ENCODE results near the gene ARHGAP8.

The ARHGAP8 gene

DNA sequence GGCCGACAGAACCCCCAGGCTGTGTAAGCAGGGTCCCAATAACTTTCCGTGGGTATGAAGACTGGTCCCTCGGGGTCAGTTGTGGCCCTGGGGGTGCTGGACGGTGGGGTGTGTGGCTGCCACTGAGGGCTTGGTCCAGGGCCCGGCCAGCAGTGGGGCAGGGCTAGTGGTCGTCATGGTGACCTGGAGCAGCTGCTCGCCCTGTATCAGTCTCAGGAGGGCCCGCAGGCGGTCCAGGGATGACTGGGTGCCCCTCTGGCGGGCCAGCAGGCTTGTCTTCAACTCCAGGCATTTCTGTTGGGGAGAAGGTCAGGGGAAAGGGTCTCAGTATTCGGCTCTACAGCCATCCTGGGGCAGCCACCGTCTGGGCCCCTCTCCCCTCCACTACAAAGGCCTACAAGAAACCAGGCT is 130.6 kb downstream of the ARHGAP8 start:
- Histone ChIP-seq H3K27me3 (ENCODE audit: insufficient read depth, low read depth, severe bottlenecking) (no peaks in the 10 kb centered on the region), H3K9me3 (ENCODE audit: severe bottlenecking) (no peaks in the 10 kb centered on the region), H3K4me3 (ENCODE audit: low read depth, low read length) (no peak overlapping the region), H3K36me3 (peaks cover 43% of the 10 kb centered on the region), H3K27ac (no peak overlapping the region)
- DNase-seq, result no peak
- TF ChIP-seq, protein P1, sequence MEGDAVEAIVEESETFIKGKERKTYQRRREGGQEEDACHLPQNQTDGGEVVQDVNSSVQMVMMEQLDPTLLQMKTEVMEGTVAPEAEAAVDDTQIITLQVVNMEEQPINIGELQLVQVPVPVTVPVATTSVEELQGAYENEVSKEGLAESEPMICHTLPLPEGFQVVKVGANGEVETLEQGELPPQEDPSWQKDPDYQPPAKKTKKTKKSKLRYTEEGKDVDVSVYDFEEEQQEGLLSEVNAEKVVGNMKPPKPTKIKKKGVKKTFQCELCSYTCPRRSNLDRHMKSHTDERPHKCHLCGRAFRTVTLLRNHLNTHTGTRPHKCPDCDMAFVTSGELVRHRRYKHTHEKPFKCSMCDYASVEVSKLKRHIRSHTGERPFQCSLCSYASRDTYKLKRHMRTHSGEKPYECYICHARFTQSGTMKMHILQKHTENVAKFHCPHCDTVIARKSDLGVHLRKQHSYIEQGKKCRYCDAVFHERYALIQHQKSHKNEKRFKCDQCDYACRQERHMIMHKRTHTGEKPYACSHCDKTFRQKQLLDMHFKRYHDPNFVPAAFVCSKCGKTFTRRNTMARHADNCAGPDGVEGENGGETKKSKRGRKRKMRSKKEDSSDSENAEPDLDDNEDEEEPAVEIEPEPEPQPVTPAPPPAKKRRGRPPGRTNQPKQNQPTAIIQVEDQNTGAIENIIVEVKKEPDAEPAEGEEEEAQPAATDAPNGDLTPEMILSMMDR (IDR thresholded peaks at IDR 0.05; ENCODE audit: low read depth, low read length), result no peak

- TF ChIP-seq, protein P1 (IDR thresholded peaks at IDR 0.05; ENCODE audit: low read depth, low read length), result no peak
- Histone ChIP-seq H3K9me3 (ENCODE audit: severe bottlenecking) (no peaks in the 10 kb centered on the region), H3K27me3 (ENCODE audit: insufficient read depth, low read depth, severe bottlenecking) (no peaks in the 10 kb centered on the region), H3K4me3 (ENCODE audit: low read depth, low read length) (no peak overlapping the region), H3K27ac (no peak overlapping the region), H3K36me3 (peaks cover 49% of the 10 kb centered on the region)
- no peak for DNase-seq
Measured at GRCh38 chr22:44884562-44884961, 132.2 kb downstream of the ARHGAP8 start.

- no peaks in the 10 kb centered on the region for H3K27me3 ChIP-seq (ENCODE audit: insufficient read depth, low read depth, severe bottlenecking)
- TF ChIP-seq, protein P1 (IDR thresholded peaks at IDR 0.05; ENCODE audit: low read depth, low read length), result no peak
- no peaks in the 10 kb centered on the region for H3K9me3 ChIP-seq (ENCODE audit: severe bottlenecking)
- no peak for DNase-seq
- H3K36me3 ChIP-seq, result peaks cover 51% of the 10 kb centered on the region
- no peak overlapping the region for H3K27ac ChIP-seq
- no peak overlapping the region for H3K4me3 ChIP-seq (ENCODE audit: low read depth, low read length)
Measured at GRCh38 chr22:44884968-44885805, 132.8 kb downstream of the ARHGAP8 start.

GRCh38 chr22:44885806-44886360 is 133.5 kb downstream of the ARHGAP8 start:
- Histone ChIP-seq H3K27ac (no peak overlapping the region), H3K36me3 (peaks cover 58% of the 10 kb centered on the region), H3K27me3 (ENCODE audit: insufficient read depth, low read depth, severe bottlenecking) (no peaks in the 10 kb centered on the region), H3K4me3 (ENCODE audit: low read depth, low read length) (no peak overlapping the region), H3K9me3 (ENCODE audit: severe bottlenecking) (no peaks in the 10 kb centered on the region)
- DNase-seq, result no peak
- TF ChIP-seq, protein P1 (IDR thresholded peaks at IDR 0.05; ENCODE audit: low read depth, low read length), result no peak

DNA sequence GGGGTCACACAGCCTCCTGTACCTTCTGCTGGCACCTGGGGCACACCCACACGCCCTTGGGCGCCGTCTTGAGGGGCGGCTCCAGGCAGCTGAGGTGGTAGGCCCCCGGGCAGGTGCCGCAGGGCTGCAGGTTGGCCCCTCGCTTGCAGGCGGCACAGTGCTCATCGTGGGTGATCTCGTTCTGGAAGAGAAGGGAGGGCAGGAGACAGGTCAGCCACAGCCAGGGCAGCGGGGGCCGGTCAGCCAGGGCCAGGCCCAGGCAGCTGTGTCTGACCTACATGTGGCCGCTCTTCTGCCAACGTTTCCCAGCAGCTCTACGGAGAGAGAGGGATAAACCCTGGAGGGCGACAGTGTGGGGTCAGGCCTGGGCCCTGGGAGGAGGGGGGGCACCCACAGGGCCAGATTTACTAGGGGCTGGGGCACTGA is 135.6 kb downstream of the ARHGAP8 start:
- H3K9me3 ChIP-seq (ENCODE audit: severe bottlenecking), result no peaks in the 10 kb centered on the region
- no peak overlapping the region for H3K27ac ChIP-seq
- DNase-seq, result no peak
- H3K4me3 ChIP-seq (ENCODE audit: low read depth, low read length), result no peak overlapping the region
- H3K27me3 ChIP-seq (ENCODE audit: insufficient read depth, low read depth, severe bottlenecking), result no peaks in the 10 kb centered on the region
- H3K36me3 ChIP-seq, result peaks cover 64% of the 10 kb centered on the region
- TF ChIP-seq, protein P1 (IDR thresholded peaks at IDR 0.05; ENCODE audit: low read depth, low read length), result no peak

Data from WERI-Rb-1 (cell line).